T-cell (primary cell): ENCODE measurements around the gene LRRC25. TPM values are rescaled to one million over a fixed set of nuclear protein-coding genes. Genes with fewer than 3 reads are reported as not detected.

Experiments
- ATAC-seq, 4 experiments: fragments of 200-7000 bp in 3 of 4; fragments of 150-1000 bp in 1 of 4; cut with Tn5 transposase; replicated peaks in 1 of 4; 1 replicate in 3 of 4; 2 replicates in 1 of 4; pipeline ENCODE4 v1.10.0; 2021; ENCODE audit warnings: moderate library complexity in 3 of 4, mild to moderate bottlenecking in 2 of 4, moderate number of reproducible peaks in 1 of 4
- CTCF ChIA-PET, 2 donors: fragments of 300-600 bp; sonication (Branson Sonifier 250); formaldehyde crosslinking; loops; one replicate each; lab custom pipeline; 2022; ENCODE audit warnings: antibody characterized with exemption in 2 of 2; lab: Charles Lee
- POLR2A ChIA-PET, 2 donors: fragments of 300-600 bp; sonication (Branson Sonifier 250); formaldehyde crosslinking; loops; one replicate each; lab custom pipeline; 2022; ENCODE audit warnings: antibody characterized with exemption in 2 of 2; lab: Charles Lee
- DNase-seq, 35 experiments: peaks; one replicate each; pipeline versions ENCODE4 v3.0.0 to v3.0.0-alpha.2; 2013 to 2023
- H3K27ac ChIP-seq: one replicate; pipeline ENCODE4 v1.5.1; 2013; ENCODE audit warnings: low read length
- H3K27me3 ChIP-seq, 2 experiments: replicated peaks in 1 of 2; 1 replicate in 1 of 2; 2 replicates in 1 of 2; pipeline versions ENCODE4 v1.6.1 to v1.7.0; 2013; ENCODE audit warnings: low read length in 1 of 2, mixed read lengths in 1 of 2; ENCODE audit not compliant: control insufficient read depth in 2 of 2, insufficient read depth in 2 of 2; ENCODE audit errors: extremely low read depth in 1 of 2
- H3K36me3 ChIP-seq, 2 donors: 1 replicate in 1 of 2; 2 replicates in 1 of 2; pipeline versions ENCODE4 v1.6.1 to v1.7.0; 2013; ENCODE audit warnings: low read length in 1 of 2; ENCODE audit not compliant: control insufficient read depth in 2 of 2, insufficient read depth in 1 of 2; ENCODE audit errors: extremely low read depth in 1 of 2
- H3K4me1 ChIP-seq, 2 experiments: 1 replicate in 1 of 2; 2 replicates in 1 of 2; pipeline versions ENCODE4 v1.6.1 to v1.7.0; 2013; ENCODE audit warnings: low read length in 2 of 2, mixed read lengths in 1 of 2; ENCODE audit not compliant: insufficient read depth in 2 of 2, control insufficient read depth in 1 of 2; ENCODE audit errors: extremely low read depth in 1 of 2
- H3K4me3 ChIP-seq, 2 donors: 1 replicate in 1 of 2; 2 replicates in 1 of 2; pipeline versions ENCODE4 v1.5.1 to v1.7.0; 2013; ENCODE audit warnings: mild to moderate bottlenecking in 2 of 2, low read length in 1 of 2, moderate library complexity in 1 of 2; ENCODE audit not compliant: control insufficient read depth in 1 of 2; ENCODE audit errors: extremely low read depth in 1 of 2
- H3K9me3 ChIP-seq: 2 replicates; pipeline ENCODE4 v1.7.0; 2013
- H3K27ac Mint-ChIP-seq, 2 donors: one replicate each; pipeline ENCODE4 v1.8.0; 2020 to 2021; ENCODE audit warnings: mild to moderate bottlenecking in 2 of 2, mixed read lengths in 2 of 2
- H3K27me3 Mint-ChIP-seq, 2 donors: one replicate each; pipeline ENCODE4 v1.8.0; 2021 to 2022; ENCODE audit warnings: mixed read lengths in 2 of 2
- H3K36me3 Mint-ChIP-seq: one replicate; pipeline ENCODE4 v1.8.0; 2021; ENCODE audit warnings: mixed read lengths
- H3K4me1 Mint-ChIP-seq, 3 donors: one replicate each; pipeline ENCODE4 v1.8.0; 2020 to 2022; ENCODE audit warnings: mixed read lengths in 3 of 3, mild to moderate bottlenecking in 1 of 3
- H3K4me3 Mint-ChIP-seq, 3 donors: one replicate each; pipeline ENCODE4 v1.8.0; 2020 to 2022; ENCODE audit warnings: mild to moderate bottlenecking in 3 of 3, mixed read lengths in 3 of 3, moderate library complexity in 3 of 3
- H3K9me3 Mint-ChIP-seq, 3 donors: one replicate each; pipeline ENCODE4 v1.8.0; 2020 to 2022; ENCODE audit warnings: mixed read lengths in 3 of 3
- WGBS: methylation state at CpG from one replicate; pipeline ENCODE4 v1.1.5; 2013; ENCODE audit warnings: missing lambda C conversion rate; ENCODE audit not compliant: insufficient coverage; 5-methylcytosine and 5-hydroxymethylcytosine counted together
- total RNA-seq, 35 experiments: library from RNA in 6 of 35; stranded (reverse) in 6 of 35; fragments of 120-200 nt in 1 of 35; gene quantifications; one replicate each; pipeline versions ENCODE4 v1.2.1 to v1.2.4 and lab custom pipeline; 2013 to 2026

Gene LRRC25
- total RNA-seq, 5 donors from 2014 or later (not counting 1 experiment from before 2014, with no cell fraction given), result 0.16 to 0.33 (median 0.30) TPM; not detected in 2

GRCh38 chr19:18425515-18426415, 28.3 kb upstream of the LRRC25 start:
- WGBS, result 85% methylated on average over 13 of the region's 18 CpGs
- DNase-seq, result no peak

GRCh38 chr19:18424890-18425514, 27.6 kb upstream of the LRRC25 start:
- ATAC-seq, result no peak

More at GRCh38 chr19:18425515-18426415, 28.3 kb upstream of the LRRC25 start:
- ChIA-PET CTCF (no interaction called here), POLR2A (no interaction called here)
- H3K36me3 Mint-ChIP-seq, result no peaks in the 10 kb centered on the region
- Histone ChIP-seq H3K9me3 (no peaks in the 10 kb centered on the region), H3K4me3 (no peak overlapping the region), H3K4me1 (peaks cover 35 to 98% of the 10 kb centered on the region in 2 experiments), H3K27me3 (no peaks in the 10 kb centered on the region), H3K36me3 (peaks cover 0 to 4% of the 10 kb centered on the region in 2 donors), H3K27ac (peak overlapping the region; percentile 88)
- ATAC-seq, result no peak
- H3K4me3 Mint-ChIP-seq, result peak overlapping the region in 1 of 3 donors; percentile 12
- no peaks in the 10 kb centered on the region for H3K27me3 Mint-ChIP-seq
- peaks cover 40 to 70% (median 52%) of the 10 kb centered on the region in 3 donors for H3K4me1 Mint-ChIP-seq
- peak overlapping the region; percentile 80 to 83 for H3K27ac Mint-ChIP-seq
- H3K9me3 Mint-ChIP-seq, result no peaks in the 10 kb centered on the region

GRCh38 chr19:18424122-18424889, 26.9 kb upstream of the LRRC25 start:
- ATAC-seq (no peak), DNase-seq (no peak)
- Mint-ChIP-seq H3K4me1 (peaks cover 47 to 68% (median 51%) of the 10 kb centered on the region in 3 donors), H3K27me3 (no peaks in the 10 kb centered on the region), H3K36me3 (no peaks in the 10 kb centered on the region), H3K27ac (peak overlapping the region; percentile 82 to 95), H3K4me3 (peak overlapping the region in 1 of 3 donors; percentile 20), H3K9me3 (no peaks in the 10 kb centered on the region)
- 74% methylated on average over 20 of the region's 22 CpGs for WGBS
- Histone ChIP-seq H3K9me3 (no peaks in the 10 kb centered on the region), H3K27me3 (no peaks in the 10 kb centered on the region), H3K4me1 (peaks cover 26 to 94% of the 10 kb centered on the region in 2 experiments), H3K36me3 (no peaks in the 10 kb centered on the region), H3K27ac (peak overlapping the region; percentile 44), H3K4me3 (no peak overlapping the region)
- ChIA-PET CTCF (no interaction called here), POLR2A (no interaction called here)

More at GRCh38 chr19:18424890-18425514, 27.6 kb upstream of the LRRC25 start:
- Mint-ChIP-seq H3K9me3 (no peaks in the 10 kb centered on the region), H3K36me3 (no peaks in the 10 kb centered on the region), H3K4me3 (no peak overlapping the region), H3K27ac (peak overlapping the region; percentile 16 to 80), H3K4me1 (peaks cover 46 to 73% (median 56%) of the 10 kb centered on the region in 3 donors), H3K27me3 (no peaks in the 10 kb centered on the region)
- H3K36me3 ChIP-seq, result no peaks in the 10 kb centered on the region
- H3K4me1 ChIP-seq, result peaks cover 30 to 98% of the 10 kb centered on the region in 2 experiments
- H3K4me3 ChIP-seq, result no peak overlapping the region
- CTCF ChIA-PET, result no interaction called here
- H3K27ac ChIP-seq, result no peak overlapping the region
- POLR2A ChIA-PET, result no interaction called here
- DNase-seq, result no peak
- H3K9me3 ChIP-seq, result no peaks in the 10 kb centered on the region
- 83% methylated on average over 7 of the region's 17 CpGs for WGBS
- no peaks in the 10 kb centered on the region for H3K27me3 ChIP-seq

- Histone ChIP-seq H3K4me1 (peaks cover 30 to 94% of the 10 kb centered on the region in 2 experiments), H3K27ac (peak overlapping the region; percentile 68), H3K36me3 (no peaks in the 10 kb centered on the region), H3K27me3 (peaks cover 0 to 5% of the 10 kb centered on the region in 2 experiments), H3K4me3 (no peak overlapping the region), H3K9me3 (no peaks in the 10 kb centered on the region)
- Mint-ChIP-seq H3K27ac (peak overlapping the region; percentile 82 to 95), H3K9me3 (no peaks in the 10 kb centered on the region), H3K4me3 (peak overlapping the region; percentile 31 to 89 (median 60)), H3K27me3 (peaks cover 0 to 3% of the 10 kb centered on the region in 2 donors), H3K4me1 (peaks cover 53 to 71% (median 56%) of the 10 kb centered on the region in 3 donors), H3K36me3 (no peaks in the 10 kb centered on the region)
- DNase-seq, result peak in 1 of 35 experiments; percentile 7
- CTCF ChIA-PET, result no interaction called here
- no peak for ATAC-seq
- WGBS, result 86% methylated on average over 16 of the region's 21 CpGs
- POLR2A ChIA-PET, result no interaction called here
Observed at GRCh38 chr19:18423258-18424020, 26.0 kb upstream of the LRRC25 start.

GRCh38 chr19:18422530-18423191, 25.2 kb upstream of the LRRC25 start:
- H3K27ac ChIP-seq, result peak overlapping the region; percentile 68
- H3K27ac Mint-ChIP-seq, result peak overlapping the region; percentile 90 to 95
- ATAC-seq (peak in 3 of 4 experiments; percentile 15 to 21 (median 17)), DNase-seq (peak in 3 of 35 experiments; percentile 24 to 63 (median 39))
- peak overlapping the region; percentile 31 to 89 (median 60) for H3K4me3 Mint-ChIP-seq
- H3K9me3 ChIP-seq, result no peaks in the 10 kb centered on the region
- H3K36me3 Mint-ChIP-seq, result no peaks in the 10 kb centered on the region
- H3K4me3 ChIP-seq, result peak overlapping the region; percentile 17 to 40
- H3K4me1 Mint-ChIP-seq, result peaks cover 60 to 76% (median 64%) of the 10 kb centered on the region in 3 donors
- H3K27me3 ChIP-seq, result peaks cover 0 to 13% of the 10 kb centered on the region in 2 experiments
- peaks cover 38 to 94% of the 10 kb centered on the region in 2 experiments for H3K4me1 ChIP-seq
- ChIA-PET CTCF (interaction anchor here (0.5 to 0.9 kb wide), 3 partner anchors 10 to 256 kb away, joined by 3 to 9 read pairs (median 4); no protein-coding TSS in a partner anchor), POLR2A (interaction anchor here in 1 of 2 donors (0.6 kb wide), 1 partner anchor 18 kb away, joined by 4 read pairs; no protein-coding TSS in a partner anchor)
- WGBS, result 22% methylated on average over 13 of the region's 14 CpGs
- no peaks in the 10 kb centered on the region for H3K9me3 Mint-ChIP-seq
- no peaks in the 10 kb centered on the region for H3K36me3 ChIP-seq
- peaks cover 6 to 10% of the 10 kb centered on the region in 2 donors for H3K27me3 Mint-ChIP-seq
